IMR-90 (cell line): ENCODE measurements around the gene PDK3.

Experiments used
- BHLHE40 ChIP-seq: fragments of 150-350 bp; IDR thresholded peaks from 2 replicates; pipeline ENCODE4 v1.6.1; 2016; ENCODE audit warnings: mild to moderate bottlenecking, low read depth, low read length
- CEBPB ChIP-seq: IDR thresholded peaks from 2 replicates; pipeline ENCODE4 v1.6.1; 2012; ENCODE audit warnings: low read depth, low read length, improper control_type of control experiment
- CTCF ChIP-seq: conservative IDR thresholded peaks from 2 replicates; pipeline ENCODE4 v1.5.1; 2012; ENCODE audit warnings: mild to moderate bottlenecking, low read depth, low read length, improper control_type of control experiment
- MAFK ChIP-seq: IDR thresholded peaks from 2 replicates; pipeline ENCODE4 v1.6.1; 2012; ENCODE audit warnings: low read depth, low read length, improper control_type of control experiment
- POLR2A ChIP-seq: IDR thresholded peaks from 2 replicates; pipeline ENCODE4 v1.6.1; 2012; ENCODE audit warnings: mild to moderate bottlenecking, low read depth, low read length
- RAD21 ChIP-seq: IDR thresholded peaks from 2 replicates; pipeline ENCODE4 v1.6.1; 2012; ENCODE audit warnings: low read length, improper control_type of control experiment
- RFX5 ChIP-seq: IDR thresholded peaks from 2 replicates; pipeline ENCODE4 v1.8.0; 2012; ENCODE audit warnings: low read depth, mild to moderate bottlenecking, low read length, moderate library complexity

DNA sequence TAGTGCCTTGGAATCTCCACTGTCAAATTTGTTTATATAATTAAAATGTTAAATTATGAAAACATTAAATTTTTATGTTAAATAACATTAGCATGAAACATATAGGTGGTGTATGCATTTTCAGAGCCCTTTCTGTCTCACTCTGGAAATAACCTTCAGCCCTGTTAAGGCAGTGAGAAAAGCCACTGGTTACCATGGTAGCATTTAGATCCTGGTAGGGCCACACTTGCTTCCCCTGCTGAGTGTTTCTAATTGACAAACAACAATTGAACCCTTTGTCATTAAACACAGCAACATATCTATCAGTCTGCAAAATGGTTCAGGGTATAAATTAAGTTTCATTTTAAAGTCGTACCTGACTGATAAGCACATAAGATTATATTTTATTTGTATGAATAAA, 63.5 kb downstream of the PDK3 start:
- TF ChIP-seq POLR2A (no peak), CTCF (no peak), RFX5 (no peak), RAD21 (no peak), CEBPB (no peak), MAFK (no peak), BHLHE40 (no peak)
